ENCODE data around the gene ZNF593OS. TPM values are rescaled to one million over a fixed set of nuclear protein-coding genes. Genes with fewer than 3 reads are reported as not detected.
A peak's percentile ranks its signal among the peaks of the same experiment; 100 is the strongest.

ZNF593OS gene
- total RNA-seq, 3 donors from 2014 or later: not detected

- H3K4me3 Mint-ChIP-seq: no peak overlapping the region
- DNase-seq: no peak
- peaks cover 16% of the 10 kb centered on the region for H3K4me1 Mint-ChIP-seq (ENCODE audit: low read depth)
- no peaks in the 10 kb centered on the region for H3K27me3 Mint-ChIP-seq (ENCODE audit: low read depth)
- no peaks in the 10 kb centered on the region for H3K9me3 Mint-ChIP-seq
- peak in 1 of 2 donors; percentile 32 for ATAC-seq
- H3K36me3 Mint-ChIP-seq (ENCODE audit: insufficient read depth): no peaks in the 10 kb centered on the region
Observed at GRCh38 chr1:26191739-26192138, 20.1 kb upstream of the ZNF593OS start.

- Mint-ChIP-seq H3K4me1 (ENCODE audit: low read depth) (peaks cover 16% of the 10 kb centered on the region), H3K36me3 (ENCODE audit: insufficient read depth) (no peaks in the 10 kb centered on the region), H3K9me3 (no peaks in the 10 kb centered on the region), H3K4me3 (no peak within 1 kb of the TSS), H3K27me3 (ENCODE audit: low read depth) (no peaks in the 10 kb centered on the region)
- no peak for ATAC-seq
- DNase-seq: no peak
Observed at GRCh38 chr1:26190373-26190987, 18.8 kb upstream of the ZNF593OS start, which contains the start of gene CATSPER4. Gene CATSPER4, plus strand, starts transcription at chr1:26190602. Its CDS starts 26 bp downstream, at chr1:26190628.

- no peaks in the 10 kb centered on the region for H3K27me3 Mint-ChIP-seq (ENCODE audit: low read depth)
- no peaks in the 10 kb centered on the region for H3K36me3 Mint-ChIP-seq (ENCODE audit: insufficient read depth)
- H3K9me3 Mint-ChIP-seq: no peaks in the 10 kb centered on the region
- H3K4me3 Mint-ChIP-seq: no peak overlapping the region
- peaks cover 16% of the 10 kb centered on the region for H3K4me1 Mint-ChIP-seq (ENCODE audit: low read depth)
- no peak for ATAC-seq
- no peak for DNase-seq
Observed at GRCh38 chr1:26189751-26190275, 18.2 kb upstream of the ZNF593OS start.

- Mint-ChIP-seq H3K4me1 (ENCODE audit: low read depth) (peaks cover 16% of the 10 kb centered on the region), H3K27me3 (ENCODE audit: low read depth) (no peaks in the 10 kb centered on the region), H3K36me3 (ENCODE audit: insufficient read depth) (no peaks in the 10 kb centered on the region), H3K4me3 (no peak overlapping the region), H3K9me3 (no peaks in the 10 kb centered on the region)
- DNase-seq: no peak
- no peak for ATAC-seq
Observed at GRCh38 chr1:26189331-26189730, 17.7 kb upstream of the ZNF593OS start.

- Mint-ChIP-seq H3K36me3 (ENCODE audit: insufficient read depth) (no peaks in the 10 kb centered on the region), H3K4me1 (ENCODE audit: low read depth) (peaks cover 12% of the 10 kb centered on the region), H3K9me3 (no peaks in the 10 kb centered on the region), H3K4me3 (no peak overlapping the region), H3K27me3 (ENCODE audit: low read depth) (no peaks in the 10 kb centered on the region)
- DNase-seq (no peak), ATAC-seq (no peak)
Observed at GRCh38 chr1:26188477-26188876, 16.8 kb upstream of the ZNF593OS start.

GRCh38 chr1:26187882-26188281 lies 16.2 kb upstream of the ZNF593OS start:
- H3K36me3 Mint-ChIP-seq (ENCODE audit: insufficient read depth): no peaks in the 10 kb centered on the region
- ATAC-seq (no peak), DNase-seq (no peak)
- no peak overlapping the region for H3K4me3 Mint-ChIP-seq
- H3K27me3 Mint-ChIP-seq (ENCODE audit: low read depth): no peaks in the 10 kb centered on the region
- no peaks in the 10 kb centered on the region for H3K9me3 Mint-ChIP-seq
- peaks cover 12% of the 10 kb centered on the region for H3K4me1 Mint-ChIP-seq (ENCODE audit: low read depth)

GRCh38 chr1:26184883-26185282 lies 13.3 kb upstream of the ZNF593OS start:
- H3K4me1 Mint-ChIP-seq (ENCODE audit: low read depth): no peaks in the 10 kb centered on the region
- no peaks in the 10 kb centered on the region for H3K9me3 Mint-ChIP-seq

GRCh38 chr1:26184086-26184485 lies 12.5 kb upstream of the ZNF593OS start:
- Mint-ChIP-seq H3K9me3 (no peaks in the 10 kb centered on the region), H3K36me3 (ENCODE audit: insufficient read depth) (no peaks in the 10 kb centered on the region)
- no peak for DNase-seq

More at GRCh38 chr1:26184883-26185282, 13.3 kb upstream of the ZNF593OS start:
- Mint-ChIP-seq H3K27me3 (ENCODE audit: low read depth) (no peaks in the 10 kb centered on the region), H3K36me3 (ENCODE audit: insufficient read depth) (no peaks in the 10 kb centered on the region), H3K4me3 (no peak overlapping the region)
- ATAC-seq: no peak
- no peak for DNase-seq

GRCh38 chr1:26182383-26182696 lies 10.7 kb upstream of the ZNF593OS start:
- Mint-ChIP-seq H3K27me3 (ENCODE audit: low read depth) (no peaks in the 10 kb centered on the region), H3K4me3 (no peak overlapping the region), H3K36me3 (ENCODE audit: insufficient read depth) (no peaks in the 10 kb centered on the region), H3K9me3 (no peaks in the 10 kb centered on the region), H3K4me1 (ENCODE audit: low read depth) (no peaks in the 10 kb centered on the region)
- ATAC-seq (no peak), DNase-seq (no peak)

More at GRCh38 chr1:26184086-26184485, 12.5 kb upstream of the ZNF593OS start:
- Mint-ChIP-seq H3K4me1 (ENCODE audit: low read depth) (no peaks in the 10 kb centered on the region), H3K4me3 (no peak overlapping the region), H3K27me3 (ENCODE audit: low read depth) (no peaks in the 10 kb centered on the region)
- no peak for ATAC-seq

GRCh38 chr1:26181586-26182382 lies 10.2 kb upstream of the ZNF593OS start:
- Mint-ChIP-seq H3K36me3 (ENCODE audit: insufficient read depth) (no peaks in the 10 kb centered on the region), H3K27me3 (ENCODE audit: low read depth) (no peaks in the 10 kb centered on the region), H3K4me1 (ENCODE audit: low read depth) (no peaks in the 10 kb centered on the region), H3K4me3 (no peak overlapping the region), H3K9me3 (no peaks in the 10 kb centered on the region)
- ATAC-seq (peak; percentile 76 to 92), DNase-seq (no peak)

- Mint-ChIP-seq H3K27me3 (ENCODE audit: low read depth) (no peaks in the 10 kb centered on the region), H3K4me3 (no peak overlapping the region), H3K9me3 (no peaks in the 10 kb centered on the region), H3K36me3 (ENCODE audit: insufficient read depth) (no peaks in the 10 kb centered on the region), H3K4me1 (ENCODE audit: low read depth) (no peaks in the 10 kb centered on the region)
- ATAC-seq (no peak), DNase-seq (no peak)
Observed at GRCh38 chr1:26180010-26180506, 8.4 kb upstream of the ZNF593OS start.

GRCh38 chr1:26177182-26177684 lies 5.6 kb upstream of the ZNF593OS start, which contains the start of gene CNKSR1:
Gene CNKSR1, plus strand, starts transcription at chr1:26177491. Its CDS starts 57 bp downstream, at chr1:26177548.
- DNase-seq: no peak

GRCh38 chr1:26175346-26175745 lies 3.7 kb upstream of the ZNF593OS start:
- Mint-ChIP-seq H3K4me1 (ENCODE audit: low read depth) (peaks cover 8% of the 10 kb centered on the region), H3K4me3 (no peak overlapping the region), H3K27me3 (ENCODE audit: low read depth) (no peaks in the 10 kb centered on the region), H3K36me3 (ENCODE audit: insufficient read depth) (no peaks in the 10 kb centered on the region), H3K9me3 (no peaks in the 10 kb centered on the region)
- ATAC-seq (no peak), DNase-seq (no peak)

More at GRCh38 chr1:26177182-26177684, 5.6 kb upstream of the ZNF593OS start, which contains the start of gene CNKSR1:
- Mint-ChIP-seq H3K9me3 (no peaks in the 10 kb centered on the region), H3K4me3 (peak within 1 kb of the TSS; percentile 66), H3K27me3 (ENCODE audit: low read depth) (no peaks in the 10 kb centered on the region), H3K36me3 (ENCODE audit: insufficient read depth) (no peaks in the 10 kb centered on the region), H3K4me1 (ENCODE audit: low read depth) (no peaks in the 10 kb centered on the region)
- peak in 1 of 2 donors; percentile 32 for ATAC-seq

- no peak for DNase-seq
- Mint-ChIP-seq H3K9me3 (no peaks in the 10 kb centered on the region), H3K36me3 (ENCODE audit: insufficient read depth) (no peaks in the 10 kb centered on the region), H3K4me3 (peak overlapping the region; percentile 93), H3K27me3 (ENCODE audit: low read depth) (no peaks in the 10 kb centered on the region), H3K4me1 (ENCODE audit: low read depth) (peaks cover 14% of the 10 kb centered on the region)
- ATAC-seq: no peak
Observed at GRCh38 chr1:26170472-26170821, 1.2 kb downstream of the ZNF593OS start.

Data from activated T-cell treated with anti-CD3 and anti-CD28 coated beads, Interleukin-2, amount 50 U/mL, for 4 hours (primary cell).